Thymus (tissue), 11 donors: Measurements from ENCODE around the gene CUL7. TPM values are rescaled to one million over a fixed set of nuclear protein-coding genes. Genes with fewer than 3 reads are reported as not detected.

Experiments used
- DNase-seq, 9 donors: peaks; one replicate each; pipeline ENCODE4 v3.0.0-alpha.2; 2013; ENCODE audit warnings: low spot score in 9 of 9, low read depth in 6 of 9, missing footprints in 1 of 9
- H3K27ac ChIP-seq, 2 donors: one replicate each; pipeline ENCODE4 v1.5.1; 2013; ENCODE audit warnings: control low read depth in 1 of 2, low read depth in 1 of 2, low read length in 1 of 2, mild to moderate bottlenecking in 1 of 2, moderate library complexity in 1 of 2
- H3K27me3 ChIP-seq, 2 donors: one replicate each; pipeline ENCODE4 v1.5.1; 2013; ENCODE audit warnings: low read length in 1 of 2; ENCODE audit not compliant: control insufficient read depth in 2 of 2, insufficient read depth in 1 of 2
- H3K36me3 ChIP-seq, 2 donors: one replicate each; pipeline ENCODE4 v1.5.1; 2013; ENCODE audit warnings: low read length in 1 of 2, mild to moderate bottlenecking in 1 of 2, moderate library complexity in 1 of 2; ENCODE audit not compliant: control insufficient read depth in 2 of 2, insufficient read depth in 2 of 2
- H3K4me1 ChIP-seq, 2 donors: one replicate each; pipeline ENCODE4 v1.5.1; 2013; ENCODE audit warnings: low read length in 2 of 2; ENCODE audit not compliant: control insufficient read depth in 2 of 2, insufficient read depth in 2 of 2
- H3K4me3 ChIP-seq, 2 donors: one replicate each; pipeline ENCODE4 v1.5.1; 2013; ENCODE audit warnings: low read length in 2 of 2, control low read depth in 1 of 2, mild to moderate bottlenecking in 1 of 2
- H3K9me3 ChIP-seq, 2 donors: one replicate each; pipeline ENCODE4 v1.5.1; 2013; ENCODE audit warnings: low read length in 1 of 2, mild to moderate bottlenecking in 1 of 2; ENCODE audit not compliant: control insufficient read depth in 2 of 2, insufficient read depth in 1 of 2
- WGBS: extraction: QIAGEN DNeasy Blood & Tissue Kit; methylation state at CpG from one replicate; pipeline ENCODE4 v1.1.7; 2013; 5-methylcytosine and 5-hydroxymethylcytosine counted together
- polyA plus RNA-seq: library from polyadenylated mRNA; stranded (reverse); fragments of 200-250 nt; gene quantifications from one replicate; pipeline ENCODE4 v1.2.3, GENCODE V29; 2013
- total RNA-seq: library from RNA; stranded (reverse); fragments of 120-200 nt; gene quantifications from one replicate; pipeline ENCODE4 v1.2.4, GENCODE V29; 2013
- donor health status: healthy.

CUL7 gene
- total and polyA plus RNA-seq, 2 donors: 5.5 to 9.4 TPM

- no peak overlapping the region for H3K27ac ChIP-seq
- no peak for DNase-seq
- H3K4me1 ChIP-seq: peaks cover 20 to 72% of the 10 kb centered on the region in 2 donors
- no peaks in the 10 kb centered on the region for H3K27me3 ChIP-seq
- no peak overlapping the region for H3K4me3 ChIP-seq
- no peaks in the 10 kb centered on the region for H3K9me3 ChIP-seq
- H3K36me3 ChIP-seq: peaks cover 0 to 2% of the 10 kb centered on the region in 2 donors
- 92% methylated on average over 10 of the region's 10 CpGs for WGBS
Measured at GRCh38 chr6:43091436-43091991, 37.9 kb upstream of the CUL7 start.

- Histone ChIP-seq H3K36me3 (no peaks in the 10 kb centered on the region), H3K27ac (peak overlapping the region; percentile 10 to 65), H3K27me3 (no peaks in the 10 kb centered on the region), H3K9me3 (no peaks in the 10 kb centered on the region), H3K4me1 (peaks cover 15 to 72% of the 10 kb centered on the region in 2 donors), H3K4me3 (no peak overlapping the region)
- 92% methylated on average over 5 of the region's 5 CpGs for WGBS
- DNase-seq: no peak
Measured at GRCh38 chr6:43091020-43091419, 37.4 kb upstream of the CUL7 start.

GRCh38 chr6:43090559-43090956 is 36.9 kb upstream of the CUL7 start:
- H3K4me1 ChIP-seq: peaks cover 13 to 70% of the 10 kb centered on the region in 2 donors
- DNase-seq: no peak
- no peaks in the 10 kb centered on the region for H3K9me3 ChIP-seq
- 93% methylated on average over 2 of the region's 2 CpGs for WGBS
- peak overlapping the region; percentile 27 to 65 for H3K27ac ChIP-seq
- H3K27me3 ChIP-seq: no peaks in the 10 kb centered on the region
- H3K36me3 ChIP-seq: no peaks in the 10 kb centered on the region
- H3K4me3 ChIP-seq: no peak overlapping the region

GRCh38 chr6:43089874-43090558 is 36.4 kb upstream of the CUL7 start:
- DNase-seq: no peak
- Histone ChIP-seq H3K36me3 (no peaks in the 10 kb centered on the region), H3K27me3 (no peaks in the 10 kb centered on the region), H3K4me3 (no peak overlapping the region), H3K9me3 (no peaks in the 10 kb centered on the region), H3K27ac (peak overlapping the region; percentile 43 to 65), H3K4me1 (peaks cover 11 to 66% of the 10 kb centered on the region in 2 donors)
- WGBS: 94% methylated on average over 8 of the region's 8 CpGs

- H3K27ac ChIP-seq: peak overlapping the region in 1 of 2 donors; percentile 65
- H3K9me3 ChIP-seq: no peaks in the 10 kb centered on the region
- H3K4me3 ChIP-seq: no peak overlapping the region
- peaks cover 11 to 66% of the 10 kb centered on the region in 2 donors for H3K4me1 ChIP-seq
- DNase-seq: no peak
- 86% methylated on average over 4 of the region's 4 CpGs for WGBS
- no peaks in the 10 kb centered on the region for H3K36me3 ChIP-seq
- no peaks in the 10 kb centered on the region for H3K27me3 ChIP-seq
Measured at GRCh38 chr6:43089467-43089866, 35.8 kb upstream of the CUL7 start.

GRCh38 chr6:43088654-43089056 is 35.0 kb upstream of the CUL7 start:
- Histone ChIP-seq H3K36me3 (peaks cover 0 to 3% of the 10 kb centered on the region in 2 donors), H3K4me3 (no peak overlapping the region), H3K27me3 (no peaks in the 10 kb centered on the region), H3K4me1 (peaks cover 11 to 61% of the 10 kb centered on the region in 2 donors), H3K27ac (peak overlapping the region in 1 of 2 donors; percentile 31), H3K9me3 (no peaks in the 10 kb centered on the region)
- DNase-seq: no peak
- WGBS: 96% methylated on average over 4 of the region's 4 CpGs

GRCh38 chr6:43086022-43086658 is 32.5 kb upstream of the CUL7 start:
- Histone ChIP-seq H3K36me3 (peaks cover 0 to 3% of the 10 kb centered on the region in 2 donors), H3K9me3 (no peaks in the 10 kb centered on the region), H3K27me3 (no peaks in the 10 kb centered on the region), H3K4me1 (peaks cover 8 to 69% of the 10 kb centered on the region in 2 donors), H3K27ac (no peak overlapping the region), H3K4me3 (no peak overlapping the region)
- 96% methylated on average over 8 of the region's 8 CpGs for WGBS
- DNase-seq: no peak

GRCh38 chr6:43082806-43083655 is 29.4 kb upstream of the CUL7 start:
- peaks cover 8 to 57% of the 10 kb centered on the region in 2 donors for H3K4me1 ChIP-seq
- H3K27ac ChIP-seq: no peak overlapping the region
- no peak overlapping the region for H3K4me3 ChIP-seq
- WGBS: 89% methylated on average over 13 of the region's 13 CpGs
- peaks cover 0 to 3% of the 10 kb centered on the region in 2 donors for H3K36me3 ChIP-seq
- H3K27me3 ChIP-seq: no peaks in the 10 kb centered on the region
- no peak for DNase-seq
- no peaks in the 10 kb centered on the region for H3K9me3 ChIP-seq
